Tibial artery (tissue), 4 donors: ENCODE data around the gene ZNHIT1.

Source experiments
- DNase-seq, 2 donors: peaks; one replicate each; pipeline ENCODE4 v3.0.0-alpha.2; 2019
- H3K27ac ChIP-seq, 2 donors: fragments of 200-600 bp; sonication (generic) in 1 of 2; 1 replicate in 1 of 2; 2 replicates in 1 of 2; pipeline ENCODE4 v1.5.1; 2018 to 2019; ENCODE audit warnings: mild to moderate bottlenecking in 1 of 2
- H3K27me3 ChIP-seq, 2 donors: fragments of 200-600 bp; sonication (generic) in 1 of 2; one replicate each; pipeline versions ENCODE4 v1.5.1 to v1.6.0; 2016 to 2019
- H3K36me3 ChIP-seq, 3 donors: fragments of 200-600 bp; sonication (generic) in 2 of 3; one replicate each; pipeline ENCODE4 v1.5.1; 2016 to 2019; ENCODE audit warnings: mild to moderate bottlenecking in 2 of 3
- H3K4me1 ChIP-seq, 4 donors: fragments of 200-600 bp; sonication (generic) in 2 of 4; 1 replicate in 3 of 4; 2 replicates in 1 of 4; pipeline ENCODE4 v1.5.1; 2016 to 2019
- H3K4me3 ChIP-seq, 2 donors: fragments of 200-600 bp; sonication (generic) in 1 of 2; 1 replicate in 1 of 2; 2 replicates in 1 of 2; pipeline ENCODE4 v1.5.1; 2018 to 2019; ENCODE audit warnings: mild to moderate bottlenecking in 2 of 2
- H3K9me3 ChIP-seq, 3 donors: fragments of 200-600 bp; sonication (generic) in 1 of 3; one replicate each; pipeline ENCODE4 v1.5.1; 2016 to 2019
- CTCF ChIP-seq, 2 experiments: fragments of 200-600 bp in 1 of 2; fragments of 450-650 bp in 1 of 2; IDR thresholded peaks; one replicate each; pipeline ENCODE4 v1.5.1; 2017 to 2019; ENCODE audit warnings: antibody characterized with exemption in 2 of 2, mild to moderate bottlenecking in 1 of 2, moderate library complexity in 1 of 2
- intact Hi-C: fragments of 100-400 bp; cut with DNase I; formaldehyde crosslinking; loops from one replicate; pipeline ENCODE4 v1.15.0; 2023; ENCODE audit warnings: low total_unique reads

ZNHIT1 gene

DNA sequence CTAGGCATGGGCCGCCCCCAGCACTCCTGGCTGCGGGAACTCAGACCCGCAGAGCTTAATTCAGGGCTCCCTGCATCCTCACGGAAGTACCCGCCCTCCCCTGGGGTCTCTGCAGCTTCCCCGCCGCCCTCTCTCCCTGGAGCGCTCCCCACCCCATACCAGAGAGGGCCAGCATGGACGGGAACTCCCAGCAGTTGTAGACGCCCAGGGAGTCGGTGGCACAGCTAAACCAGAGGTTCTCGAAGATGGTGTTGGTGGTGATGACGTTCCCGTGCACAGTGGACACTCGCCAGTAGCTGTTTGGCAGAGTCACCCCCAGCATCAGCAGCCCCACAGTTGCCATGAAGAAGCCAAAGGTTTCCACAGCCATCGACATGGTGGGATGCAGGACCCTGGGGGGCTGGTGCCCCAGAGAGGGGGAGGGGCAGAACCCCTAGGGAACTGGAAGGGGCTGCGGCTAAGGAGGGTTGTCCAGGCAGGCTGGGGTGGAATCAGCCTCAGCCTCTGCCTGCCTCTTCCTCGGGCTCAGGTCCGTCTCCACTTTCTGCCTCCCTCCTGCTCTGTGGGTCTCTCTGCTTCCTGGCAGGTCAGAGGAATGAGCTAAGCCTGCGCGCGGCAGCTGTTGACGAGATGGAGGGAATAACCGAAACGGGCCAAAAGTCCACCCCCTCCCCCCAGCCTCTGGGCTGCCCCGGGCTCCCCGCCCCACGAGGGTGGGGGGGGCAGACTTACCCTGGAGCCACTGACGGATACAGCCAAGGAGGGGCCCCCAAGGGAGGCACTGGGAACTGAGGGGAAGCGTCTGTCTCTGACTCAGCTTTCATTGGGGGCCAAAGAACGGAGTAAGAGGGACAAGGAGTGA, 19.5 kb downstream of the ZNHIT1 start, which contains the start of gene CLDN15:
CLDN15 (minus strand) TSS at position 597 of the 862 bp plus-strand sequence; CDS start at position 376, 221 bp downstream.
- peak within 1 kb of the TSS in 1 of 2 donors; percentile 16 for H3K4me3 ChIP-seq
- intact Hi-C loops: no loop called here
- peak within 1 kb of the TSS; percentile 39 to 50 for H3K27ac ChIP-seq
- TF ChIP-seq CTCF (IDR thresholded peaks at IDR 0.05): no peak
- H3K27me3 ChIP-seq: no peaks in the 10 kb centered on the region
- no peaks in the 10 kb centered on the region for H3K9me3 ChIP-seq
- peak; percentile 82 to 86 for DNase-seq
- peaks cover 0 to 20% (median 8%) of the 10 kb centered on the region in 4 donors for H3K4me1 ChIP-seq
- H3K36me3 ChIP-seq: peaks cover 15 to 58% (median 41%) of the 10 kb centered on the region in 3 donors

- no peak for TF ChIP-seq CTCF (IDR thresholded peaks at IDR 0.05)
- Histone ChIP-seq H3K36me3 (peaks cover 15 to 58% (median 41%) of the 10 kb centered on the region in 3 donors), H3K27me3 (no peaks in the 10 kb centered on the region), H3K4me3 (no peak overlapping the region), H3K9me3 (no peaks in the 10 kb centered on the region), H3K4me1 (peaks cover 0 to 20% (median 11%) of the 10 kb centered on the region in 4 donors), H3K27ac (peak overlapping the region; percentile 39 to 50)
- DNase-seq: no peak
- intact Hi-C loops: no loop called here
Measured at GRCh38 chr7:101238226-101239182, 20.5 kb downstream of the ZNHIT1 start.

GRCh38 chr7:101239191-101239950, 21.4 kb downstream of the ZNHIT1 start:
- TF ChIP-seq CTCF (IDR thresholded peaks at IDR 0.05): no peak
- Histone ChIP-seq H3K27me3 (no peaks in the 10 kb centered on the region), H3K9me3 (no peaks in the 10 kb centered on the region), H3K4me3 (no peak overlapping the region), H3K27ac (no peak overlapping the region), H3K36me3 (peaks cover 15 to 58% (median 41%) of the 10 kb centered on the region in 3 donors), H3K4me1 (peaks cover 0 to 26% (median 16%) of the 10 kb centered on the region in 4 donors)
- DNase-seq: no peak
- intact Hi-C loops: no loop called here

GRCh38 chr7:101239951-101240220, 21.9 kb downstream of the ZNHIT1 start:
- Histone ChIP-seq H3K27ac (no peak overlapping the region), H3K36me3 (peaks cover 15 to 58% (median 41%) of the 10 kb centered on the region in 3 donors), H3K4me3 (no peak overlapping the region), H3K4me1 (peaks cover 0 to 26% (median 16%) of the 10 kb centered on the region in 4 donors), H3K9me3 (no peaks in the 10 kb centered on the region), H3K27me3 (no peaks in the 10 kb centered on the region)
- TF ChIP-seq CTCF (IDR thresholded peaks at IDR 0.05): no peak
- no peak for DNase-seq
- intact Hi-C loops: no loop called here
